K562 (cell line): ENCODE measurements around the gene CCR5AS.

Source experiments
- ATAC-seq: fragments of 200-7000 bp; cut with Tn5 transposase; 3 replicates; pipeline ENCODE4 v1.9.1; 2020; ENCODE audit warnings: moderate library complexity
- BruUV-seq: library from RNA; stranded (reverse); fragments of 400-500 nt; replicated peaks from 2 replicates; lab custom pipeline; 2021; lab: Mats Ljungman, UMichigan
- CTCF ChIA-PET: fragments of 300-600 bp; formaldehyde crosslinking; extraction: SDS; loops from one replicate; lab custom pipeline; 2021; ENCODE audit warnings: low intra/inter-chr PET ratio; lab: Yijun Ruan, JAX
- POLR2A ChIA-PET: fragments of 300-600, 350-650 bp; sonication (Branson Sonifier 250); formaldehyde crosslinking; extraction: SDS; loops from one replicate; lab custom pipeline; 2021; ENCODE audit warnings: antibody characterized with exemption, inconsistent platforms; lab: Yijun Ruan, JAX
- DNase-seq, 4 experiments: peaks; one replicate each; pipeline versions ENCODE4 v3.0.0 to v3.0.0-alpha.2; 2011 to 2018; ENCODE audit warnings: low spot score in 3 of 4, mixed read lengths in 3 of 4; ENCODE audit errors: extremely low read depth in 1 of 4
- FAIRE-seq: peaks from 2 replicates; lab custom pipeline; 2011; peaks lifted over from hg19 to GRCh38; lab: Jason Lieb, UNC
- H2AFZ ChIP-seq: 2 replicates; pipeline ENCODE4 v1.6.0; 2011; ENCODE audit warnings: low read depth, low read length, control low read depth, inconsistent platforms
- H3K27ac ChIP-seq: fragments of 200-600 bp; 3 replicates; pipeline ENCODE4 v1.8.0; 2011; ENCODE audit warnings: low read depth, mild to moderate bottlenecking, control low read depth, inconsistent platforms, low read length, moderate library complexity, mixed read lengths; ENCODE audit errors: extremely low read depth
- H3K27me3 ChIP-seq, 2 experiments: fragments of 300-600 bp in 1 of 2; 2 replicates in 1 of 2; 3 replicates in 1 of 2; pipeline versions ENCODE4 v1.6.0 to v1.8.0; 2011; ENCODE audit warnings: inconsistent platforms in 2 of 2, low read length in 2 of 2, mild to moderate bottlenecking in 1 of 2, mixed read lengths in 1 of 2, moderate library complexity in 1 of 2; ENCODE audit not compliant: control insufficient read depth in 2 of 2, insufficient read depth in 2 of 2
- H3K36me3 ChIP-seq: fragments of 300-600 bp; 3 replicates; pipeline ENCODE4 v1.8.0; 2011; ENCODE audit warnings: mild to moderate bottlenecking, low read length, inconsistent platforms; ENCODE audit not compliant: control insufficient read depth, insufficient read depth
- H3K4me1 ChIP-seq, 2 experiments: fragments of 200-600 bp in 1 of 2; replicated peaks in 1 of 2; 2 replicates in 1 of 2; 3 replicates in 1 of 2; pipeline versions ENCODE4 v1.5.1 to v1.8.0; 2011; ENCODE audit warnings: inconsistent platforms in 2 of 2, low read length in 2 of 2, mild to moderate bottlenecking in 1 of 2, mixed read lengths in 1 of 2, moderate library complexity in 1 of 2; ENCODE audit not compliant: control insufficient read depth in 2 of 2, insufficient read depth in 2 of 2
- H3K4me2 ChIP-seq: 2 replicates; pipeline ENCODE4 v1.6.1; 2011; ENCODE audit warnings: low read length, control low read depth, inconsistent platforms, mixed read lengths; ENCODE audit not compliant: insufficient read depth
- H3K4me3 ChIP-seq: fragments of 200-600 bp; sonication (generic), shearing (Covaris generic); 2 replicates; pipeline ENCODE4 v1.5.1; 2016; ENCODE audit warnings: control low read depth, inconsistent platforms
- H3K79me2 ChIP-seq: fragments of 200-600 bp; 3 replicates; pipeline ENCODE4 v1.8.0; 2011; ENCODE audit warnings: low read length, inconsistent platforms; ENCODE audit not compliant: control insufficient read depth, insufficient read depth
- H3K9ac ChIP-seq, 2 experiments: 2 replicates each; pipeline versions ENCODE4 v1.6.0 to v1.6.1; 2011; ENCODE audit warnings: low read depth in 2 of 2, low read length in 2 of 2, control low read depth in 1 of 2, inconsistent platforms in 1 of 2, mild to moderate bottlenecking in 1 of 2, mixed read lengths in 1 of 2; ENCODE audit not compliant: insufficient read depth in 1 of 2
- H3K9me1 ChIP-seq: one replicate; pipeline ENCODE4 v1.6.0; 2011; ENCODE audit warnings: inconsistent platforms, mild to moderate bottlenecking, low read length, moderate library complexity; ENCODE audit not compliant: control insufficient read depth, insufficient read depth
- H3K9me3 ChIP-seq: replicated peaks from 2 replicates; pipeline ENCODE4 v1.5.1; 2011; ENCODE audit warnings: low read depth, low read length, inconsistent platforms; ENCODE audit not compliant: control insufficient read depth, insufficient read depth
- H4K20me1 ChIP-seq: replicated peaks from 2 replicates; pipeline ENCODE4 v1.6.1; 2011; ENCODE audit warnings: low read length, inconsistent platforms, mixed read lengths; ENCODE audit not compliant: control insufficient read depth, insufficient read depth
- FUS ChIP-seq: fragments of 200-400 bp; formaldehyde crosslinking; optimal IDR thresholded peaks from 2 replicates; pipeline ENCODE3; 2017; ENCODE audit warnings: low read depth, low read length
- HDAC8 ChIP-seq: fragments of 450-650 bp; IDR thresholded peaks from 2 replicates; pipeline ENCODE4 v1.6.1; 2016; ENCODE audit warnings: mild to moderate bottlenecking, missing genetic modification characterization, moderate library complexity, missing compliant biosample characterization
- MCM5 ChIP-seq: fragments of 450-650 bp; IDR thresholded peaks from 2 replicates; pipeline ENCODE4 v1.6.1; 2016; ENCODE audit warnings: low read depth
- NFIC ChIP-seq: fragments of 450-650 bp; IDR thresholded peaks from 2 replicates; pipeline ENCODE4 v1.6.1; 2017; ENCODE audit warnings: mild to moderate bottlenecking, inconsistent platforms
- THRB ChIP-seq: fragments of 450-650 bp; formaldehyde crosslinking; conservative IDR thresholded peaks from 2 replicates; pipeline ENCODE4 v1.4.0; 2022; ENCODE audit warnings: mild to moderate bottlenecking, missing genetic modification characterization
- ZFP30 ChIP-seq: fragments of 250-450 bp; sonication (Bioruptor Pico); IDR thresholded peaks from 2 replicates; pipeline ENCODE4 v1.8.0; 2022; ENCODE audit warnings: moderate library complexity, mild to moderate bottlenecking, inconsistent platforms, borderline replicate concordance
- ZNF76 ChIP-seq: fragments of 250-450 bp; sonication (Bioruptor Pico); IDR thresholded peaks from 2 replicates; pipeline ENCODE4 v1.4.0; 2020; ENCODE audit warnings: mild to moderate bottlenecking, moderate library complexity, borderline replicate concordance
- WGBS: fragments of 100-300 bp; shearing (Covaris generic); methylation state at CpG from one replicate; pipeline ENCODE4 v1.1.6; 2016; ENCODE audit warnings: low coverage, mixed read lengths; ENCODE audit not compliant: insufficient coverage; ENCODE audit errors: missing lambda C conversion rate; 5-methylcytosine and 5-hydroxymethylcytosine counted together
- in situ Hi-C: fragments of 300-500 bp; cut with MboI; formaldehyde crosslinking; loops from 4 replicates; pipeline ENCODE4 v1.15.0; 2018; ENCODE audit warnings: inconsistent platforms, mixed read lengths
- intact Hi-C: fragments of 100-400 bp; cut with micrococcal nuclease; formaldehyde crosslinking; loops from 2 replicates; pipeline ENCODE4 v1.14.2; 2022
- TF ChIP-seq, protein P1 (sequence below): fragments of 450-650 bp; IDR thresholded peaks from 2 replicates; pipeline ENCODE4 v1.6.1; 2016; ENCODE audit warnings: antibody characterized with exemption

The CCR5AS gene

DNA sequence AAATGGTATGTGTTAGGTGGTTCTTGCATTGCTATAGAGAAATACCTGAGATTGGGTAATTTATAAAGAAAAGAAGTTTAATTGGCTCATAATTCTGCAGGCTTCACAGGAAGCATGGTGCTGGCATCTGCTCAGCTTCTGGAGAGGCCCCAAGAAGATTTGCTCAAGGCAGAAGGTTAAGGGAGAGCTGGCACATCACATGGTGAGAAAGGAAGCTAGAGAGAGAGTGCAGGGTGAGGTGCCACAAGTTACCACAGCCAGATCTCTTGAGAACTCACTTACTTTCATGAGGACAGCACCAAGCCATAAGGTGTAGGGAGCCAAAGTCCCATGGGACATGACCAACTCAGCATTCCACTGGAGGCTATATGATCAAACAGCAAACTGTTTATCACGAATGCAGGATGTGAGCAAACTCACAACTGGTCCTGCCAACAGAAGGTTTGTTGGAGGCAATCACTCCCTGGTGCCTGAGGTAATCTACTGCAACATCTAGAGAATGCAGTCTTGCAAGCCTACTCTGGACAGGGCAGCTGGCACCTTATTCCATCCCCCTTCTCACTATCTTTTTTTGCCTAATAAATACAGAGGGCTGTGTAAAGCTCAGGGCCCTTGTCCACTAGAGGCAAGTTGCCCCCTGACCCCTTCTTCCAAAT is 81.1 kb downstream of the CCR5AS start:
- no peaks in the 10 kb centered on the region for H3K9me3 ChIP-seq
- H3K9ac ChIP-seq = no peak overlapping the region
- no peaks in the 10 kb centered on the region for H3K36me3 ChIP-seq
- 8% methylated on average over 1 of the region's 1 CpG for WGBS
- no peaks in the 10 kb centered on the region for H3K4me1 ChIP-seq
- ChIA-PET POLR2A (no interaction called here), CTCF (no interaction called here)
- DNase-seq (no peak), ATAC-seq (no peak), FAIRE-seq (no peak)
- intact Hi-C loops (no loop called here), in situ Hi-C loops (no loop called here)
- BruUV-seq = no TSS peak
- H3K9me1 ChIP-seq = no peaks in the 10 kb centered on the region
- no peak overlapping the region for H3K4me3 ChIP-seq
- no peaks in the 10 kb centered on the region for H3K27me3 ChIP-seq
- no peaks in the 10 kb centered on the region for H3K79me2 ChIP-seq
- no peak for TF ChIP-seq ZFP30
- no peak for TF ChIP-seq MCM5
- TF ChIP-seq HDAC8 (tag) = no peak
- TF ChIP-seq ZNF76 (CRISPR knock-in tag) = no peak
- H4K20me1 ChIP-seq = no peaks in the 10 kb centered on the region
- no peak overlapping the region for H2AFZ ChIP-seq
- H3K4me2 ChIP-seq = no peak overlapping the region
- no peak overlapping the region for H3K27ac ChIP-seq

DNA sequence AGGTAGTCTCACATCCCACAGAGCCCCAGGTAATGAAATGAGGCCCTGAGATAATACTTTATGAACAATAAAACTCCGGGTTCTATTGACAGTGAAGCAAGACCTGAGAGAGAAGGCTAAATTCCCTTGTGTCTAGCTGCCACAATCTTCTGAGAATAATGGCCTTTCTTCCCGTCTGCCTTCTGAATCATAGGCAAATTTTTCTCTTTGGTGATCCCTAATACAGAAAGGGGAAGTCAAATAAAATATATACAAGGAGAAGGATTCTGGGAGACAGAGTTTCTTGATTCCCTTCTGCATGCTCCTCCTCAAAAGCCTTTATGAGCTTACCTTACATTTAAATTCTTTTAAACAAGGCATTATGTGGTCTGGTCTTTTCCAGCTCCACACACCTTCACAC is 82.8 kb downstream of the CCR5AS start:
- Histone ChIP-seq H3K27ac (no peak overlapping the region), H3K9me3 (no peaks in the 10 kb centered on the region), H3K4me1 (no peaks in the 10 kb centered on the region), H3K4me2 (no peak overlapping the region), H3K27me3 (no peaks in the 10 kb centered on the region), H3K36me3 (no peaks in the 10 kb centered on the region), H3K9ac (no peak overlapping the region), H2AFZ (no peak overlapping the region), H3K79me2 (no peaks in the 10 kb centered on the region), H4K20me1 (no peaks in the 10 kb centered on the region), H3K4me3 (no peak overlapping the region), H3K9me1 (no peaks in the 10 kb centered on the region)
- no peak for ATAC-seq
- BruUV-seq = no TSS peak
- in situ Hi-C loops (no loop called here), intact Hi-C loops (no loop called here)
- DNase-seq = no peak
- CTCF ChIA-PET = no interaction called here
- 0% methylated on average over 2 of the region's 2 CpGs for WGBS
- POLR2A ChIA-PET = interaction anchor here (0.7 kb wide), 1 partner anchor 157 kb away, joined by 4 read pairs; no protein-coding TSS in a partner anchor
- TF ChIP-seq, protein P1, sequence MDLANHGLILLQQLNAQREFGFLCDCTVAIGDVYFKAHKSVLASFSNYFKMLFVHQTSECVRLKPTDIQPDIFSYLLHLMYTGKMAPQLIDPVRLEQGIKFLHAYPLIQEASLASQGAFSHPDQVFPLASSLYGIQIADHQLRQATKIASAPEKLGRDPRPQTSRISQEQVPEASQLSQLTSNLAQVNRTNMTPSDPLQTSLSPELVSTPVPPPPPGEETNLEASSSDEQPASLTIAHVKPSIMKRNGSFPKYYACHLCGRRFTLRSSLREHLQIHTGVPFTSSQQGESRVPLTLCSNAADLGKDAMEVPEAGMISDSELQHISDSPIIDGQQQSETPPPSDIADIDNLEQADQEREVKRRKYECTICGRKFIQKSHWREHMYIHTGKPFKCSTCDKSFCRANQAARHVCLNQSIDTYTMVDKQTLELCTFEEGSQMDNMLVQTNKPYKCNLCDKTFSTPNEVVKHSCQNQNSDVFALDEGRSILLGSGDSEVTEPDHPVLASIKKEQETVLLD = no peak
- TF ChIP-seq NFIC = no peak
- TF ChIP-seq THRB (CRISPR knock-in tag) = no peak
- no peak for TF ChIP-seq FUS
- FAIRE-seq = no peak
